HepG2 (cell line): Measurements from ENCODE around the gene TRMT1.

Source experiments
- CBX1 ChIP-seq: IDR thresholded peaks from one replicate; pipeline ENCODE4 v1.6.1; 2016; ENCODE audit warnings: antibody characterized with exemption, low read depth
- DZIP1 ChIP-seq: sonication (generic); formaldehyde crosslinking; IDR thresholded peaks from 2 replicates; pipeline ENCODE4 v1.5.0; 2020; ENCODE audit warnings: mild to moderate bottlenecking, missing genetic modification reagents
- FOXK2 ChIP-seq: fragments of 450-650 bp; IDR thresholded peaks from 2 replicates; pipeline ENCODE4 v1.6.1; 2016
- KLF9 ChIP-seq: IDR thresholded peaks from 2 replicates; pipeline ENCODE4 v1.6.1; 2016; ENCODE audit warnings: low read depth
- ZBTB40 ChIP-seq, 2 experiments: fragments of 450-650 bp in 1 of 2; sonication (generic) in 1 of 2; formaldehyde crosslinking in 1 of 2; IDR thresholded peaks; 2 replicates each; pipeline versions ENCODE4 v1.6.1 to v1.8.0; 2016 to 2022; ENCODE audit warnings: antibody characterized with exemption in 1 of 2, mild to moderate bottlenecking in 1 of 2, missing genetic modification reagents in 1 of 2
- ZNF850 ChIP-seq: sonication (generic); formaldehyde crosslinking; conservative IDR thresholded peaks from 2 replicates; pipeline ENCODE4 v1.9.0; 2021; ENCODE audit warnings: mild to moderate bottlenecking, missing genetic modification reagents

GRCh38 chr19:13119627-13120026, 3.1 kb upstream of the TRMT1 start:
- no peak for TF ChIP-seq FOXK2
- TF ChIP-seq KLF9 (CRISPR knock-in tag): no peak
- no peak for TF ChIP-seq ZNF850
- no peak for TF ChIP-seq ZBTB40 (IDR thresholded peaks at IDR 0.05)
- no peak for TF ChIP-seq ZBTB40 (CRISPR knock-in tag; IDR thresholded peaks at IDR 0.05)
- TF ChIP-seq DZIP1 (CRISPR knock-in tag): no peak
- TF ChIP-seq CBX1: no peak
